Mesothelial cell of epicardium (in vitro differentiated cells): Measurements from ENCODE around the gene AMIGO3. TPM values are rescaled to one million over a fixed set of nuclear protein-coding genes. Genes with fewer than 3 reads are reported as not detected.

Experiments
- DNase-seq, 2 experiments: peaks; one replicate each; pipeline ENCODE4 v3.0.0; 2021; ENCODE audit warnings: low spot score in 2 of 2; ENCODE audit not compliant: unreplicated experiment in 2 of 2
- H3K27ac Mint-ChIP-seq: 2 replicates; pipeline ENCODE4 v1.8.0; 2021; ENCODE audit warnings: mixed read lengths
- H3K27me3 Mint-ChIP-seq: 2 replicates; pipeline ENCODE4 v1.8.0; 2021; ENCODE audit warnings: low read depth, mixed read lengths
- H3K36me3 Mint-ChIP-seq: 2 replicates; pipeline ENCODE4 v1.8.0; 2021; ENCODE audit warnings: mixed read lengths
- H3K4me1 Mint-ChIP-seq: 2 replicates; pipeline ENCODE4 v1.8.0; 2021; ENCODE audit warnings: mixed read lengths
- H3K4me3 Mint-ChIP-seq: 2 replicates; pipeline ENCODE4 v1.8.0; 2021; ENCODE audit warnings: mild to moderate bottlenecking, moderate library complexity, mixed read lengths
- H3K9me3 Mint-ChIP-seq: 2 replicates; pipeline ENCODE4 v1.8.0; 2021; ENCODE audit warnings: mixed read lengths
- total RNA-seq: library from RNA; stranded (reverse); gene quantifications from 3 replicates; pipeline ENCODE4 v1.2.1, GENCODE V29; 2021
- TF ChIP-seq, protein P1 (sequence below): fragments of 200-600 bp; sonication (generic); IDR thresholded peaks from one replicate; pipeline ENCODE4 v1.5.0; 2021; ENCODE audit warnings: antibody characterized with exemption; ENCODE audit not compliant: unreplicated experiment

AMIGO3 gene
- total RNA-seq, 1 donor from 2014 or later = 0.78 TPM

GRCh38 chr3:49712166-49712565 lies 7.3 kb downstream of the AMIGO3 start:
- Mint-ChIP-seq H3K27me3 (no peaks in the 10 kb centered on the region), H3K36me3 (peaks cover 5% of the 10 kb centered on the region), H3K4me1 (no peaks in the 10 kb centered on the region), H3K4me3 (no peak overlapping the region), H3K9me3 (no peaks in the 10 kb centered on the region), H3K27ac (no peak overlapping the region)
- DNase-seq = no peak
- TF ChIP-seq, protein P1, sequence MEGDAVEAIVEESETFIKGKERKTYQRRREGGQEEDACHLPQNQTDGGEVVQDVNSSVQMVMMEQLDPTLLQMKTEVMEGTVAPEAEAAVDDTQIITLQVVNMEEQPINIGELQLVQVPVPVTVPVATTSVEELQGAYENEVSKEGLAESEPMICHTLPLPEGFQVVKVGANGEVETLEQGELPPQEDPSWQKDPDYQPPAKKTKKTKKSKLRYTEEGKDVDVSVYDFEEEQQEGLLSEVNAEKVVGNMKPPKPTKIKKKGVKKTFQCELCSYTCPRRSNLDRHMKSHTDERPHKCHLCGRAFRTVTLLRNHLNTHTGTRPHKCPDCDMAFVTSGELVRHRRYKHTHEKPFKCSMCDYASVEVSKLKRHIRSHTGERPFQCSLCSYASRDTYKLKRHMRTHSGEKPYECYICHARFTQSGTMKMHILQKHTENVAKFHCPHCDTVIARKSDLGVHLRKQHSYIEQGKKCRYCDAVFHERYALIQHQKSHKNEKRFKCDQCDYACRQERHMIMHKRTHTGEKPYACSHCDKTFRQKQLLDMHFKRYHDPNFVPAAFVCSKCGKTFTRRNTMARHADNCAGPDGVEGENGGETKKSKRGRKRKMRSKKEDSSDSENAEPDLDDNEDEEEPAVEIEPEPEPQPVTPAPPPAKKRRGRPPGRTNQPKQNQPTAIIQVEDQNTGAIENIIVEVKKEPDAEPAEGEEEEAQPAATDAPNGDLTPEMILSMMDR = no peak

- Mint-ChIP-seq H3K27ac (no peak overlapping the region), H3K27me3 (no peaks in the 10 kb centered on the region), H3K9me3 (no peaks in the 10 kb centered on the region), H3K4me1 (no peaks in the 10 kb centered on the region), H3K4me3 (no peak overlapping the region), H3K36me3 (peaks cover 5% of the 10 kb centered on the region)
- TF ChIP-seq, protein P1 = no peak
- no peak for DNase-seq
These were observed 8.0 kb downstream of the AMIGO3 start for GRCh38 chr3:49711489-49711888.

- no peaks in the 10 kb centered on the region for H3K9me3 Mint-ChIP-seq
- no peak for DNase-seq
- H3K4me3 Mint-ChIP-seq = no peak overlapping the region
- no peaks in the 10 kb centered on the region for H3K4me1 Mint-ChIP-seq
- H3K27ac Mint-ChIP-seq = no peak overlapping the region
- H3K27me3 Mint-ChIP-seq = no peaks in the 10 kb centered on the region
- H3K36me3 Mint-ChIP-seq = peaks cover 5% of the 10 kb centered on the region
- TF ChIP-seq, protein P1 = no peak
These were observed 9.6 kb downstream of the AMIGO3 start for GRCh38 chr3:49709852-49710251.

- Mint-ChIP-seq H3K27me3 (no peaks in the 10 kb centered on the region), H3K9me3 (no peaks in the 10 kb centered on the region), H3K36me3 (peaks cover 7% of the 10 kb centered on the region), H3K27ac (no peak overlapping the region), H3K4me1 (no peaks in the 10 kb centered on the region), H3K4me3 (no peak overlapping the region)
- TF ChIP-seq, protein P1 = no peak
- DNase-seq = no peak
These were observed 12.4 kb downstream of the AMIGO3 start for GRCh38 chr3:49707113-49707480.

DNA sequence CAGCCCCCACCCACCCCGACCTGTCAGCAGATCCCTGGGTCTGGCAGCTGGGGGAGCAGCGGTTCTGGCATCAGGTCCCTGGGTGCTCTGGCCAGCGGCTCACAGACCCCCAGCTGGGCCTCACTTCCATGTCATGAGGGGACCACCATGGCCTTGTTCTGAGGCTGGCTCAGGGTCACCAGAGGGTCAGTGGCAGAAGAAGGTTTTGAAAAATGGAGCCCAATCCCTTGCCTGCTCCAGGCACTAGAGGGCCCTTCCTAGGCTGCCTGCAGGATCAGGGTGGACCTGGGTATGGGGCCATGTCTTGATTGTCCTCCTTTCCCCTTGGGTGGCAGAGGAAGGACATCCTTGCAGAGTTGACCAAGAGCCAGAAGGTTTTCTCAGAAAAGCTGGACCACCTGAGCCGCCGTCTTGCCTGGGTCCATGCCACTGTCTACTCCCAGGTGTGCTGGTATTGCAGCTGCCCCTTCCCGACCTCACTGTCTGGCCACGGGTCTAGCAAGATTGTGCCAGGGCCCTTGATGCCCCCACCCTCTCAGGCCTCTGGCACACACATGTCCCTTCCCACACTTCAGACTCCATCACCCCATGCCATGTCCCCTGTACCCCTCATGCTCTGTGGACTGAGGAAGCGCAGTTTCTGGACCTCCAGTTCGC lies 12.9 kb downstream of the AMIGO3 start:
- TF ChIP-seq, protein P1 = no peak
- H3K9me3 Mint-ChIP-seq = no peaks in the 10 kb centered on the region
- no peak for DNase-seq
- no peak overlapping the region for H3K27ac Mint-ChIP-seq
- H3K36me3 Mint-ChIP-seq = peaks cover 7% of the 10 kb centered on the region
- no peak overlapping the region for H3K4me3 Mint-ChIP-seq
- no peaks in the 10 kb centered on the region for H3K4me1 Mint-ChIP-seq
- H3K27me3 Mint-ChIP-seq = no peaks in the 10 kb centered on the region
